Activated naive CD8-positive, alpha-beta T cell (primary cell): ENCODE results near the gene ZNF107.

Experiments
- H3K27ac Mint-ChIP-seq: one replicate; pipeline ENCODE4 v1.8.0; 2021; ENCODE audit warnings: mixed read lengths
- H3K27me3 Mint-ChIP-seq: one replicate; pipeline ENCODE4 v1.8.0; 2021; ENCODE audit warnings: mixed read lengths
- H3K36me3 Mint-ChIP-seq: one replicate; pipeline ENCODE4 v1.8.0; 2021; ENCODE audit warnings: mixed read lengths
- H3K4me1 Mint-ChIP-seq: one replicate; pipeline ENCODE4 v1.8.0; 2021; ENCODE audit warnings: low read depth, mixed read lengths
- H3K4me3 Mint-ChIP-seq: one replicate; pipeline ENCODE4 v1.8.0; 2021; ENCODE audit warnings: mild to moderate bottlenecking, mixed read lengths
- H3K9me3 Mint-ChIP-seq: one replicate; pipeline ENCODE4 v1.8.0; 2021; ENCODE audit warnings: low read depth, mixed read lengths

The ZNF107 gene

GRCh38 chr7:64665980-64666662 is at the start of gene ZNF107:
ZNF107 (plus strand) TSS chr7:64666133; CDS start chr7:64666283, 150 bp downstream.
- peak within 1 kb of the TSS; percentile 96 for H3K27ac Mint-ChIP-seq
- peaks cover 29% of the 10 kb centered on the region for H3K36me3 Mint-ChIP-seq
- H3K4me1 Mint-ChIP-seq, result peaks cover 53% of the 10 kb centered on the region

GRCh38 chr7:64618785-64619456 is 47.0 kb upstream of the ZNF107 start:
- no peak overlapping the region for H3K4me3 Mint-ChIP-seq

More at GRCh38 chr7:64665980-64666662, at the start of gene ZNF107:
- Mint-ChIP-seq H3K27me3 (no peaks in the 10 kb centered on the region), H3K4me3 (peak within 1 kb of the TSS; percentile 94), H3K9me3 (peaks cover 3% of the 10 kb centered on the region)

GRCh38 chr7:64619705-64620104 is 46.2 kb upstream of the ZNF107 start:
- H3K27me3 Mint-ChIP-seq, result peaks cover 1% of the 10 kb centered on the region
- H3K27ac Mint-ChIP-seq, result no peak overlapping the region

More at GRCh38 chr7:64618785-64619456, 47.0 kb upstream of the ZNF107 start:
- H3K36me3 Mint-ChIP-seq, result no peaks in the 10 kb centered on the region
- H3K9me3 Mint-ChIP-seq, result peaks cover 8% of the 10 kb centered on the region
- no peak overlapping the region for H3K27ac Mint-ChIP-seq
- H3K27me3 Mint-ChIP-seq, result peaks cover 1% of the 10 kb centered on the region
- H3K4me1 Mint-ChIP-seq, result peaks cover 2% of the 10 kb centered on the region

GRCh38 chr7:64621656-64622055 is 44.3 kb upstream of the ZNF107 start:
- H3K4me3 Mint-ChIP-seq, result no peak overlapping the region
- H3K27me3 Mint-ChIP-seq, result peaks cover 1% of the 10 kb centered on the region
- peaks cover 8% of the 10 kb centered on the region for H3K9me3 Mint-ChIP-seq
- H3K27ac Mint-ChIP-seq, result no peak overlapping the region
- H3K4me1 Mint-ChIP-seq, result peaks cover 2% of the 10 kb centered on the region
- H3K36me3 Mint-ChIP-seq, result no peaks in the 10 kb centered on the region

More at GRCh38 chr7:64619705-64620104, 46.2 kb upstream of the ZNF107 start:
- Mint-ChIP-seq H3K4me1 (peaks cover 2% of the 10 kb centered on the region), H3K9me3 (peaks cover 8% of the 10 kb centered on the region), H3K36me3 (no peaks in the 10 kb centered on the region), H3K4me3 (no peak overlapping the region)

DNA sequence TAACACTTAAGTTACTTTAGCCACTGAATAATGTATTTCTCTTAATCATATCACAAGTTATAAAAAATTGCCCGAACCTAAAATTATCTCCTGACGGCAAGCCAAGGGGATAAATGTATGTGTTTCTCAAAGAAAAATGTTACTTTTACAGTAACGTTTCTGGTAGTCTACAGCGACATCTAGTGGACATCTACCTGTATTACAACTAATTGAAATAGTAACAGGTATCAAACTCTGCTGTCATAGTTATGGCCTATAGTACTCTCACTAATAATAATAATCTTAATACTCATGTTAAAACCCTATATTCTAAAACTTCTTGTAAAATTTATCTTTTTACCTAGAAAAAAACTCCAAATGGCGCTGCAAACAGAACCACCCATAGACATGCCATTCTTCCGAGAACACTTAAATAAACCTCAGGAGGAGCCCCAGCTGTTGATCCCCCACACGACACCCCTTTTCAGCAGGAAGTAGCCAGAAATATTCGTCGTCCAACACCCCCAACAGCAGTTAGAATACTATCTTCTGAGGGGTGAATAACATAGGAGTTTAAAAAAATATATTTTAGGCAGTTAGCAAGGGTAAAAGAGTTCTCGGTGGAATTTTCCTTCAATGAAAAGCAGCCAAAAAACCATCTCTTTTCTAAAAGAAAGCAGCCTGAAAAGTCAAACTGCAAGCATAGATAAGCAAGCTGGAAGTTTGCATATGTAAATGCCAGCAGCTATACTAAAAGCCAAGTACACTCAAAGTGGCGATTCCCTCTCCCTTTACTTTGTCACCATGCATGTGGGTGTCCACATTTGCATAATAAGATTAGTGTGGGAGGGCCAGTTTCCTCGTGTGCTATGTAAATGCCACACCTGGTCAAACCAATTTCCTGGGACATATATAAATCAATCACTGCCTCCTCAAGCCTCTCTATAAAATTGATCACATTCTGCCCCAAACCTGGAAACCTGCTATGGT is 40.5 kb upstream of the ZNF107 start:
- Mint-ChIP-seq H3K9me3 (no peaks in the 10 kb centered on the region), H3K4me1 (no peaks in the 10 kb centered on the region), H3K36me3 (no peaks in the 10 kb centered on the region), H3K27me3 (no peaks in the 10 kb centered on the region), H3K27ac (no peak overlapping the region), H3K4me3 (no peak overlapping the region)

- H3K27ac Mint-ChIP-seq, result no peak overlapping the region
These were observed 39.9 kb upstream of the ZNF107 start for GRCh38 chr7:64626083-64626469.

GRCh38 chr7:64626557-64626956 is 39.4 kb upstream of the ZNF107 start:
- Mint-ChIP-seq H3K4me3 (no peak overlapping the region), H3K9me3 (no peaks in the 10 kb centered on the region), H3K27ac (no peak overlapping the region), H3K4me1 (no peaks in the 10 kb centered on the region), H3K27me3 (no peaks in the 10 kb centered on the region), H3K36me3 (no peaks in the 10 kb centered on the region)

More at GRCh38 chr7:64626083-64626469, 39.9 kb upstream of the ZNF107 start:
- no peaks in the 10 kb centered on the region for H3K4me1 Mint-ChIP-seq
- no peak overlapping the region for H3K4me3 Mint-ChIP-seq
- no peaks in the 10 kb centered on the region for H3K9me3 Mint-ChIP-seq
- no peaks in the 10 kb centered on the region for H3K36me3 Mint-ChIP-seq
- no peaks in the 10 kb centered on the region for H3K27me3 Mint-ChIP-seq

- H3K27ac Mint-ChIP-seq, result no peak overlapping the region
- H3K27me3 Mint-ChIP-seq, result no peaks in the 10 kb centered on the region
- no peaks in the 10 kb centered on the region for H3K36me3 Mint-ChIP-seq
- H3K4me1 Mint-ChIP-seq, result no peaks in the 10 kb centered on the region
- no peak overlapping the region for H3K4me3 Mint-ChIP-seq
- H3K9me3 Mint-ChIP-seq, result no peaks in the 10 kb centered on the region
These were observed 37.7 kb upstream of the ZNF107 start for GRCh38 chr7:64628192-64628591.

DNA sequence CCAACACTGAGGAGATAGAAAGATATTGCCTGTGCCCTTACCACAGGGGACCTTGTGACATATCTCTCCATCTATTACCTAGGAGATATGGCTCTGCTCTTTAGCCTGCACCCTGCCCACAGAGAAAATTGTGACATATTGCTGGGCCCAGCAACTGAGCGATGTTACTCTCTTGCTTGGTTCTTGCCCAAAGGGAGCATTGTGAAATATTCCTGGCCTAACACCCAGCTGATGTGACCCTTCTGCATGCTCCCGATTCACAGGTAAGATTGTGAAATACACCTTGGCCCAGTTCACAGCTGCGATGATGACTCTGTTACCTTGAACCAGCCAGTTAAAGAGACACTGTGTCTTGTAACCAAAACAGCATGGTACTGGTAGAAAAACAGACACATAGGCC is 37.2 kb upstream of the ZNF107 start:
- Mint-ChIP-seq H3K36me3 (no peaks in the 10 kb centered on the region), H3K27ac (no peak overlapping the region), H3K9me3 (no peaks in the 10 kb centered on the region), H3K4me1 (no peaks in the 10 kb centered on the region), H3K4me3 (no peak overlapping the region), H3K27me3 (no peaks in the 10 kb centered on the region)

DNA sequence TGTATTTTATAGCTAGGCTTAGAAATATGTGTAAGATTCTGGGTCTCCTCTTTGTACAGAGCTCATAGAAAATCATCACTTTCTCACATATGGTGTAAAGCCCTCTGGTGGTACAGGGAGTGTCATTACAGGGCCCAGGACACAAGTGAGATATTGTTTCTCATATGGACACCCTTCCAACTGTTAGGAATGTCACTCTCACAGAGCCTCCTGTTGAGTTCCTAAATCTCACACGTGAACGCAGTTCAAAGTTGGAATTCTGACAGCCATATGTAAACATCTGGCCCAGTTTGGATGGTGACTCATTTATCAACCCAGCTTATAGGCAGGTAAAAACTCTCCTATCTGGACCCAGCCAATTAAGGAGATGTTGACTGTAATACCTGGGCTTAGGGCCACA is 35.4 kb upstream of the ZNF107 start:
- Mint-ChIP-seq H3K27me3 (no peaks in the 10 kb centered on the region), H3K4me3 (no peak overlapping the region), H3K4me1 (no peaks in the 10 kb centered on the region), H3K27ac (no peak overlapping the region), H3K36me3 (no peaks in the 10 kb centered on the region), H3K9me3 (no peaks in the 10 kb centered on the region)

DNA sequence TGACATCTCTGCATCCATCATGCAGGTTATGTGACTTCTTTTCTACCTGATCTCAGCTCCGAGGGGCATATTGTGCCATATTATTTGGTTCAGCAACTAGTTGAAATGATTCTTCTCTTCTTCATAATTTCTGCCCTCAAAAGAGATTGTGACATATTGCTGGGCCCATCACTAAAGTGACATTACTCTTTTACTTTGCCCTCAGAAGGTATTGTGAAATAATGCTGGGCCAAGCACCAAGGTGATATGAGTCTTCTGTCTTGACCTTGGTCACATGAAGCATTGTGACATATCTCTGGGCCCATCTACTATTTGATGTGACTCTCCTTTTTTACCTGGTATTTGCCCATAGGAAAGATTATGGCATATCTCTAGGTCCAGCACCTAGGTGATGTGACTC is 33.9 kb upstream of the ZNF107 start:
- H3K9me3 Mint-ChIP-seq, result no peaks in the 10 kb centered on the region
- H3K4me1 Mint-ChIP-seq, result no peaks in the 10 kb centered on the region
- H3K36me3 Mint-ChIP-seq, result no peaks in the 10 kb centered on the region
- H3K4me3 Mint-ChIP-seq, result no peak overlapping the region
- H3K27me3 Mint-ChIP-seq, result no peaks in the 10 kb centered on the region
- H3K27ac Mint-ChIP-seq, result no peak overlapping the region

DNA sequence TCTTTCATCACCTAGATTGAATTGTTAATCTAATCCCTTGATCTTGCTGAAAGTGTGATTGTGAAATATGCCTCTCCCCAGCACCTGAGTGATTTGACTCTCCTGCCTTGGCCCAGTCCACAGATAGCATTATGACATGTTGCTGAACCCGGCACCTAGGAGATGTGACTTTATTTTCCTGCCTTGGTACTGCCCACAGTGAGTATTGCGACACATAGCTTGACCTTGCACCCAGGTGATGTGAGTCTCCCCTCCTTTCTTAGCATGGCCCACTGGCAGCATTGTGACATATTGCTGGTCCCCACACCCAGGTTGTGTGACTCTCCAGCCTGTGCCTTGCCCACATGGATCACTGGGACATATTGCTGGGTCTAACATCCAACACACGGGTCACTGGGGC is 32.5 kb upstream of the ZNF107 start:
- Mint-ChIP-seq H3K9me3 (no peaks in the 10 kb centered on the region), H3K27ac (no peak overlapping the region), H3K27me3 (no peaks in the 10 kb centered on the region), H3K36me3 (no peaks in the 10 kb centered on the region), H3K4me3 (no peak overlapping the region), H3K4me1 (no peaks in the 10 kb centered on the region)

DNA sequence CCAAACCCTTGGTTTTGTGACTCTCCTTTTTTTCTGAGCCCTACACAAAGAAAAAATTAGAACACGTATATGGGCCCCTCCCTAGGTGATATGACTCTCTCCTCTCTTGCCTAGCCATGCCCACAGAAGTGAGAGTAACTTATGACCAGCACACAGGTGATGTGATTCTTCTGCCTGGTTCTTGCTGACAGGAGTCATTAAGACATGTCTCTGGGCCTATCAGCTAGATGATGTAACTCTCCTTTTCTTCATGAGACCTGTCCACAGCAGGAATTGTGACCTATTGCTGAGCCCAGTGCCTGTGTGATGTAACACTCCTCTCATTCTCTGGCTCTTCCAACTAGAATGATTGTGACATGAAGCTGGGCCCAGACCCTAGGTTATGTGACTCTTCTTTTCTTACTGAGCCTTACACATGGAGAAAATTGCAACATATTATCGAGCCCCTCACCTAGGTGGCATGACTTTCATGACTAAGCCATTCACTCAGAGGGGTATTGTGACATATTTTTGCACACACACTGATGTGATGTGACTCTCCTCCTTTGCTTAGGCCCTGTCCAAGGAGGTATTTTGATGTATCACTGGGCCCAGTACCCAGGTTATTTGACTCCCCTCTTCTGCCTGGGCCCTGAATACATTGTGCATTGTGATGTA is 31.4 kb upstream of the ZNF107 start:
- H3K27ac Mint-ChIP-seq, result no peak overlapping the region

GRCh38 chr7:64636386-64636785 is 29.5 kb upstream of the ZNF107 start:
- Mint-ChIP-seq H3K9me3 (no peaks in the 10 kb centered on the region), H3K4me3 (no peak overlapping the region), H3K27ac (no peak overlapping the region), H3K36me3 (no peaks in the 10 kb centered on the region), H3K4me1 (no peaks in the 10 kb centered on the region), H3K27me3 (no peaks in the 10 kb centered on the region)

More for the DNA sequence above, 31.4 kb upstream of the ZNF107 start:
- no peaks in the 10 kb centered on the region for H3K27me3 Mint-ChIP-seq
- no peaks in the 10 kb centered on the region for H3K4me1 Mint-ChIP-seq
- H3K9me3 Mint-ChIP-seq, result no peaks in the 10 kb centered on the region
- H3K4me3 Mint-ChIP-seq, result no peak overlapping the region
- H3K36me3 Mint-ChIP-seq, result no peaks in the 10 kb centered on the region
